CD4-positive, alpha-beta T cell treated with Interleukin-4 for 1 hour (primary cell): ENCODE measurements around the gene APOF.
"Not testable (repeated sequence)": the region's sequence is repeated elsewhere in the genome, so short reads cannot be mapped to it uniquely, and the experiment has no call there.

Experiments
- DNase-seq, 2 donors: peaks; one replicate each; pipeline ENCODE4 v3.0.0-alpha.2; 2020 to 2022

Gene APOF

GRCh38 chr12:56330936-56331490 lies 31.6 kb downstream of the APOF start:
- DNase-seq, result no peak

DNA sequence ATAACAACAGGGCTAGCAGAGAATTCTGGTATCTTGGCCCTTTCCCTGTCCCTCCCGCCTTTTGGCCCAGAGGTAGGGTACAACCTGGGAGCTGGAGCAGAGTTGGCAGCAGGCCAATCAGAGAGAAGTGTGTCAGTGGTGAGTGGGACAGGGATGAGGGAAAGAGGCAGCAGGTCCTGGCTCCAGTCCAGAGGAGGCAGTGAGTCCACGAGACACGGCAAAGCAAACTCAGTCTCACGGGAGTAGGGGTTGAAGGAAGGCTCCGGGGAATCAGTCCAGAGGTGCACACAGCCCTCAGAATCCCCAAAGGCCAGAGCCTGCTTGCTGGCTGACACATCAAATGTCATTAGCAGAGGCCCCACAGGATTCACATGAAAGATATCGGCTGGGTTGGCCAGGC lies 36.1 kb downstream of the APOF start:
- no peak for DNase-seq

DNA sequence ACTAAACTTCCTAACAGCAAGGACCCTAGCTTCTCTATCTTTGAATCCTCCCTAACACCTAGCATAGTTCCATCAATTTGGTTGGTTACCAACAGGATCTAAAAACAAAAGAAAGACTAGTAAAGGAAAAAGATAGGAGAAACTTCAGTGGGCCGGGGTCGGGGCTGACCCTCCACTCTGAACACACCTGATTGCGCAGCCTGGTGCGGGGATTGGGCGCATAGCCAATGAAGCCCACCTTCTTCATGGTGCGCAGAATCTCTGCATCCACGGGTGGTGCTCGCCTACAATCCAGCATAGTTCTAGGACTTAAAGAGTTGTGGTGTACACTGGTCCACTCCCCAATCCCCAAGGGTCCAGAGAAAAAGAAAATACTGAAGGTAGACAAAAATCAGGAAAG lies 36.5 kb downstream of the APOF start:
- no peak for DNase-seq

DNA sequence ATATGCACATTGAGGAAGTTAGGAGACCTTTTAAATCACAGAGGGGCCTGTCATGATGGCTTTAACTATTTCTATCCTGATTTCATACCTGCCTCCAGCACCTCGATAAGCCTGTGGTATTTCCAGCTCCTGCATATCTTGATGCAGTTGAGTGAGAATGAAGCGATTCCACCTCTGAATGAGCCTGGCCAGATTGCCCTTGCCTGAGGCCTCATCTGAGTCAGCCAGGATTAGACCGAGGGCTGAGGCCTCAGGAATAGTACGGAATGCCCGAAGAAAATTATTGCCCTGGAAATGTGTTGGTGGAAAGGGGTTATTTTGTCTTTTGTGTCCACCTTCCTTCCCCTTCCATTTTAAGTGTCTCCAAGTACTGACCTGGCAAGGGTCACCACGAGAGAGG lies 38.5 kb downstream of the APOF start:
- no peak for DNase-seq

DNA sequence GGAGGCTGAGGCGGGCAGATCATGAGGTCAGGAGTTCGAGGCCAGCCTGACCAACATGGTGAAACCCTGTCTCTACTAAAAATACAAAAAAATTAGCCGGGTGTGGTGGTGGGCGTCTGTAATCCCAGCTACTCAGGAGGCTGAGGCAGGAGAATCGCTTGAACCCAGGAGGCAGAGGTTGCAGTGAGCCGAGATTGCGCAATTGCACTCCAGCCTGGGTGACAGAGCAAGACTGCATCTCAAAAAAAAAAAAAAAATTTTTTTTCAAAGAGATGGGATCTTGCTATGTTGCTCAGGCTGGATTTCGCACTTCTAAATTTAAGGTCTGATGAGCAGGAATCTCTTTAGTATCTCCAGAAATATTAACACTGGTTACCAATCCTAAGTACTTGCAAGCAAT lies 41.0 kb downstream of the APOF start:
- not testable (repeated sequence) for DNase-seq

DNA sequence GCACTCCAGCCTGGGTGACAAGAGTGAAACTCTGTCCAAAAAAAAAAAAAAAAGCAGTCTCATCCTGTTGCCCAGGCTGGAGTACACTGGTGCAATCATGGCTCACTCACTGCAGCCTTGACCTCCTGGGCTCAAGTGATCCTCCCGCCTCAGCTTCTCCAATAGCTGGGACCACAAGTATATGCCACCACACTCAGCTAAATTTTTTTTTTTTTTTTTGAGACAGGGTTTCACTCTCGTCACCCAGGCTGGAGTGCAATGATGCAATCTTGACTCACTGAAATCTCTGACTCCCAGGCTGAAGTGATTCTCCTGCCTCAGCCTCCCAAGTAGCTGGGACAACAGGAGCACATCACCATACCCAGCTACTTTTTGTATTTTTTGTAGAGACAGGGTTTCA lies 41.6 kb downstream of the APOF start:
- peak in 1 of 2 donors; percentile 47 for DNase-seq

- no peak for DNase-seq
Measured at GRCh38 chr12:56317675-56318074, 45.0 kb downstream of the APOF start.

GRCh38 chr12:56315622-56316473 lies 46.8 kb downstream of the APOF start, which contains the start of gene CNPY2:
Gene CNPY2, minus strand, starts transcription at chr12:56315988. Its CDS starts 771 bp downstream, at chr12:56315217.
- peak; percentile 96 for DNase-seq

- DNase-seq, result no peak
Measured at GRCh38 chr12:56315249-56315621, 47.4 kb downstream of the APOF start.

DNA sequence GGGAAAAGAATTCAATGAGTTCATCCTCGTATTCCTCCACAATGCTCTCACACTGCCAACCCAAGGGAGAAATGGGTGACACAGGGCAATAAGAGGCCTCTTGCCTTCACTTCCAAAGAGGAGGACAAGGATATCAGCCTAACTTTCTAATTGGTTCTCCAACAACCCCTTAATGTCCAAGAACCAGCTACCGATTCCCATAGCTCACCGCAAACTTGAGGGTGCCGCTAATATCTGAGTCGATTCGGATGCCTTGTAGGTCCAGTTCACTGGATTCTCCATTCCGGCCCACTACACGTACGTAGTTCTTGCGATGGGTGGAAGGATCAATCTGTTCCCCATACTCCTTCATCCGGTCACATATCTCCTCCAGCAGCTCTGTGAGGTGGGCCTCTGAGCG lies 51.7 kb downstream of the APOF start:
- DNase-seq, result no peak
